Glutamatergic neuron (in vitro differentiated cells): ENCODE measurements around the gene TIGD6. TPM values are rescaled to one million over a fixed set of nuclear protein-coding genes. Genes with fewer than 3 reads are reported as not detected.

Source experiments
- DNase-seq: peaks from one replicate; pipeline ENCODE4 v3.0.0; 2022
- H3K27ac Mint-ChIP-seq: one replicate; pipeline ENCODE4 v1.8.0; 2020; ENCODE audit warnings: mild to moderate bottlenecking, mixed read lengths, inconsistent platforms; ENCODE audit not compliant: unreplicated experiment
- H3K27me3 Mint-ChIP-seq: one replicate; pipeline ENCODE4 v1.8.0; 2020; ENCODE audit warnings: mild to moderate bottlenecking, moderate library complexity, mixed read lengths, inconsistent platforms; ENCODE audit not compliant: unreplicated experiment
- H3K36me3 Mint-ChIP-seq: one replicate; pipeline ENCODE4 v1.8.0; 2020; ENCODE audit warnings: mild to moderate bottlenecking, mixed read lengths, inconsistent platforms; ENCODE audit not compliant: unreplicated experiment
- H3K4me1 Mint-ChIP-seq: one replicate; pipeline ENCODE4 v1.8.0; 2020; ENCODE audit warnings: mild to moderate bottlenecking, low read depth, mixed read lengths, inconsistent platforms; ENCODE audit not compliant: unreplicated experiment
- H3K4me3 Mint-ChIP-seq: one replicate; pipeline ENCODE4 v1.8.0; 2020; ENCODE audit warnings: mild to moderate bottlenecking, mixed read lengths, inconsistent platforms; ENCODE audit not compliant: unreplicated experiment
- H3K9me3 Mint-ChIP-seq: one replicate; pipeline ENCODE4 v1.8.0; 2020; ENCODE audit warnings: mild to moderate bottlenecking, moderate library complexity, mixed read lengths, inconsistent platforms; ENCODE audit not compliant: unreplicated experiment
- total RNA-seq: library from RNA; stranded (reverse); fragmentation: NEBNext Ultra II Directional; extraction: Animal tissue kit (Norgen Biotek cat#: 25700); gene quantifications from one replicate; pipeline ENCODE4 v1.2.1, GENCODE V29; 2021; ENCODE audit not compliant: unreplicated experiment
- TF ChIP-seq, protein P1 (sequence below): fragments of 200-600 bp; sonication (generic); IDR thresholded peaks from one replicate; pipeline ENCODE4 v1.5.0; 2021; ENCODE audit not compliant: partially characterized antibody, unreplicated experiment

The TIGD6 gene
- total RNA-seq, 1 donor from 2014 or later, result 3.3 TPM

GRCh38 chr5:149999866-150000255 is 593 bp downstream of the TIGD6 start:
- peak overlapping the region; percentile 93 for H3K4me3 Mint-ChIP-seq
- H3K9me3 Mint-ChIP-seq, result peaks cover 11% of the 10 kb centered on the region

GRCh38 chr5:149999359-149999758 is 1.1 kb downstream of the TIGD6 start:
- H3K4me1 Mint-ChIP-seq, result peaks cover 10% of the 10 kb centered on the region
- TF ChIP-seq, protein P1, sequence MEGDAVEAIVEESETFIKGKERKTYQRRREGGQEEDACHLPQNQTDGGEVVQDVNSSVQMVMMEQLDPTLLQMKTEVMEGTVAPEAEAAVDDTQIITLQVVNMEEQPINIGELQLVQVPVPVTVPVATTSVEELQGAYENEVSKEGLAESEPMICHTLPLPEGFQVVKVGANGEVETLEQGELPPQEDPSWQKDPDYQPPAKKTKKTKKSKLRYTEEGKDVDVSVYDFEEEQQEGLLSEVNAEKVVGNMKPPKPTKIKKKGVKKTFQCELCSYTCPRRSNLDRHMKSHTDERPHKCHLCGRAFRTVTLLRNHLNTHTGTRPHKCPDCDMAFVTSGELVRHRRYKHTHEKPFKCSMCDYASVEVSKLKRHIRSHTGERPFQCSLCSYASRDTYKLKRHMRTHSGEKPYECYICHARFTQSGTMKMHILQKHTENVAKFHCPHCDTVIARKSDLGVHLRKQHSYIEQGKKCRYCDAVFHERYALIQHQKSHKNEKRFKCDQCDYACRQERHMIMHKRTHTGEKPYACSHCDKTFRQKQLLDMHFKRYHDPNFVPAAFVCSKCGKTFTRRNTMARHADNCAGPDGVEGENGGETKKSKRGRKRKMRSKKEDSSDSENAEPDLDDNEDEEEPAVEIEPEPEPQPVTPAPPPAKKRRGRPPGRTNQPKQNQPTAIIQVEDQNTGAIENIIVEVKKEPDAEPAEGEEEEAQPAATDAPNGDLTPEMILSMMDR, result no peak
- no peak for DNase-seq
- H3K9me3 Mint-ChIP-seq, result peaks cover 11% of the 10 kb centered on the region
- H3K4me3 Mint-ChIP-seq, result peak overlapping the region; percentile 93
- peaks cover 13% of the 10 kb centered on the region for H3K27me3 Mint-ChIP-seq
- H3K27ac Mint-ChIP-seq, result peak overlapping the region; percentile 89
- no peaks in the 10 kb centered on the region for H3K36me3 Mint-ChIP-seq

More at GRCh38 chr5:149999866-150000255, 593 bp downstream of the TIGD6 start:
- peaks cover 10% of the 10 kb centered on the region for H3K4me1 Mint-ChIP-seq
- H3K27me3 Mint-ChIP-seq, result peaks cover 13% of the 10 kb centered on the region
- peak overlapping the region; percentile 89 for H3K27ac Mint-ChIP-seq
- no peak for DNase-seq
- no peaks in the 10 kb centered on the region for H3K36me3 Mint-ChIP-seq
- TF ChIP-seq, protein P1, result no peak

DNA sequence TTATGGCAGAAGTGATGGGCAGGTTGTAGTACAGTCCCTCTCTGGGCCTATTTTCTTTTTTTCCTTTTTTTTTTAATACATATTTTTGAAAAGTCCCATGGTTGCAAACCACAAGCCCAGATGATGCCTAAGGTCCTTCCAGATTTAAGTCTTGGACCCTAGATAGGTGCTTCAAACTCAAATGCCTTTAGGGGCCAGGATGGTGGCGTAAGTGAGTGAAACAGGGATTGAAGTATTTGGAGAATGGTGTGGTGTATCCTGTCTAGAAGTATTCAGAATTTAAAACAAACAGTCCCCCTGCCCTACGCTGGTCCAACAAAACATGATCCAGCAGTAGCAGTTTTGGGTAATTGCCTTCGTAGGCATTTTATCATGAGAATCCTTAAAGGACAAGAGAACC is 2.2 kb downstream of the TIGD6 start:
- no peak for DNase-seq
- peaks cover 11% of the 10 kb centered on the region for H3K9me3 Mint-ChIP-seq
- peaks cover 13% of the 10 kb centered on the region for H3K27me3 Mint-ChIP-seq
- H3K36me3 Mint-ChIP-seq, result no peaks in the 10 kb centered on the region
- H3K27ac Mint-ChIP-seq, result no peak overlapping the region
- TF ChIP-seq, protein P1, result no peak
- H3K4me1 Mint-ChIP-seq, result peaks cover 10% of the 10 kb centered on the region
- H3K4me3 Mint-ChIP-seq, result no peak overlapping the region

GRCh38 chr5:149996205-149996890 is 4.1 kb downstream of the TIGD6 start:
- DNase-seq, result no peak
- TF ChIP-seq, protein P1, result no peak
- peaks cover 11% of the 10 kb centered on the region for H3K9me3 Mint-ChIP-seq
- H3K4me1 Mint-ChIP-seq, result peaks cover 7% of the 10 kb centered on the region
- H3K36me3 Mint-ChIP-seq, result no peaks in the 10 kb centered on the region
- peaks cover 13% of the 10 kb centered on the region for H3K27me3 Mint-ChIP-seq
- no peak overlapping the region for H3K4me3 Mint-ChIP-seq
- no peak overlapping the region for H3K27ac Mint-ChIP-seq

- Mint-ChIP-seq H3K36me3 (no peaks in the 10 kb centered on the region), H3K27me3 (peaks cover 10% of the 10 kb centered on the region), H3K4me1 (peaks cover 7% of the 10 kb centered on the region), H3K9me3 (peaks cover 9% of the 10 kb centered on the region), H3K4me3 (no peak overlapping the region), H3K27ac (no peak overlapping the region)
- DNase-seq, result no peak
- TF ChIP-seq, protein P1, result no peak
Observed at GRCh38 chr5:149995385-149996204, 4.9 kb downstream of the TIGD6 start.
